KBM-7 (cell line): Measurements from ENCODE around the gene AP1S3.

Source experiments
- DNase-seq: peaks from one replicate; pipeline ENCODE4 v3.0.0-alpha.2; 2015
- in situ Hi-C: fragments of 300-500 bp; cut with MboI; formaldehyde crosslinking; loops from 2 replicates; pipeline ENCODE4 v1.14.3; 2020; ENCODE audit warnings: low sequenced_read_pairs, low pct_unique_long_range_greater_than_20kb, mixed read lengths

The AP1S3 gene

DNA sequence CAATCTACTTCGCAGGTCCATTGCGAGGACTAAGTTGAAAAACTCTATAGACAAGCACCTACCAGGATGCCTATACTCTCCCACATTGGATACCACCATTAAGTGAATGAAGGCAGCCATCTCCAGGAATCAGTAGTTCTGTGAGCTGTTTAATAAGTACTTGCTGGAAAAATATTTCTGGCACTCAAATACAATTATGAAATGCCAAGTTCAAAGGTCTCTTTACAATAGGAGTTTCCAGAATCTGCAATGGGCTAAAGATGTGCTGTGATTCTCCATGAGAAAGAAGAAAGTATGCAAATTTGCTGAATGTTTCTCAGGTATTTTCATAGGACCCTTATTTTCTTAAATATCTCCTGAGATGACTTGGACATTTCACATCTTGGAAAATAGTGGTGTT is 103.0 kb downstream of the AP1S3 start:
- in situ Hi-C loops: no loop called here
- DNase-seq: no peak

DNA sequence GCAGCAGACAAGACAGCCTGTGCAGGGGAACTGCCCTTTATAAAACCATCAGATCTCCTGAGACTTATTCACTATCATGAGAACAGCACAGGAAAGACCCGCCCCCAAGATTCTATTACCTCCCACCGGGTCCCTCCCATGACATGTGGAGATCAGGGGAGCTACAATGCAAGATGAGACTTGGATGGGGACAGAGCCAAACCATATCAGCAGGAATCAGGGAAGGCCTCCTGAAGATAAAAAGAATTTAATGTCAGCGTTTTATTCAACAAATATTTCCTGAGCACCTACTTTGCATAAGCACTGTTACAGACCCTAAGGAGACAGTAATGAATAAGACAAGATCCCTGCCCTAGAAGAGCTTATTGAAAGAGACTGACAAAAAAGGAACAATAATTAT is 105.0 kb downstream of the AP1S3 start:
- DNase-seq: no peak
- in situ Hi-C loops: no loop called here

DNA sequence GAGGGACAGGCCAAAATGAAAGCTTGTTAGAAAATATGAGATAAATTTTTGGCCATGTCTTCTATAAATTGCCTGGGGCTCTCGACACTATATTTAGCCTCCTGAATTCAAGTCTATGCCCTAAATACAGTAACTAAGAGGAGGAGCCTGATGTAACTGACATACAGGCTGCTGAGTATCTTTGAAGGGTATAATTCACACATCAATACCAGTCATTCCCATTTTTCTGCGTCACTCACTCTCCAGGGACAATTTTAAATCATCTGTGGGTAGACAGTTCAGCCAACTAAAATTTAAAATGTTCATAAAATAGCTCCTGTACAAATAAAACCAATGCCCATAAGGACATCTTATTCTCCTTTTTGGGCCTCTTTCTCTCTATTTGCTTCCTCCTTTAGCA is 105.9 kb downstream of the AP1S3 start:
- no peak for DNase-seq
- in situ Hi-C loops: no loop called here

DNA sequence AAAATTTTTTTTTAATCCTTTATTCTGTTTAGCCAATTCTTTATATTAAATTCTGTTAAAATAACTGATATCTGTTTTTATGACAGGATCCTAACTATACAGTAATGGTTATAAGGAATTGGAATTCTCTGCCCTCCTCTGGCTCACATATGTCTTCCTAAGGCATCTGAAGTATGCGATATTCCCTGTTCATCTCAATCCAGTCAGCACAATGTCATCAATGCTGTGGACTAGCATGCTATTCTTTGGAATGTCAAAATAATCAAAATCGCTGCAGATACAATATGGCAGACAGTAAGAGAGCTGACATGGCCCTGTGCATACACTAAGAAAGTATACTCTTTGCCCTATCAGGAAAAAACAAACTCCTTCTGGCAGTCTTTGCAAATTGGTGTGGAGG is 107.6 kb downstream of the AP1S3 start:
- in situ Hi-C loops: no loop called here
- DNase-seq: no peak

DNA sequence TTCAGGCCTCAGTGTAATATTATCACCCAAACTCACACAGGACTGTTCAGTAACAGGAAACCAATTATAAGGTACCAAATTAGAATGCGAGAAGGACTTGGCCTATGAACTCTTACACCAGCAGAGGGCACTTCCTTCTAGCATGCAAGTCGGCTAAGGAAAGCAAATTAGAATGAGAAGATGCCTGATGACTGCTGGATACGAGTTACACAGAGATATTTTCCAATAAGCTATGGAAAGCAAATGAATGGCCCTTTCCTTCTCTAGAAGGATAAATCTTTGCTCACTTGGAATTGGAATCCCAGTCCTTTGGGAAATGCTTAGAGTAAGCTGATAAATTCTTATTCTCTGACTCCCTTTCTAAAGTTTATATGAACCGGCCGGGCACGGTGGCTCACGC is 109.8 kb downstream of the AP1S3 start:
- peak; percentile 60 for DNase-seq
- in situ Hi-C loops: no loop called here

DNA sequence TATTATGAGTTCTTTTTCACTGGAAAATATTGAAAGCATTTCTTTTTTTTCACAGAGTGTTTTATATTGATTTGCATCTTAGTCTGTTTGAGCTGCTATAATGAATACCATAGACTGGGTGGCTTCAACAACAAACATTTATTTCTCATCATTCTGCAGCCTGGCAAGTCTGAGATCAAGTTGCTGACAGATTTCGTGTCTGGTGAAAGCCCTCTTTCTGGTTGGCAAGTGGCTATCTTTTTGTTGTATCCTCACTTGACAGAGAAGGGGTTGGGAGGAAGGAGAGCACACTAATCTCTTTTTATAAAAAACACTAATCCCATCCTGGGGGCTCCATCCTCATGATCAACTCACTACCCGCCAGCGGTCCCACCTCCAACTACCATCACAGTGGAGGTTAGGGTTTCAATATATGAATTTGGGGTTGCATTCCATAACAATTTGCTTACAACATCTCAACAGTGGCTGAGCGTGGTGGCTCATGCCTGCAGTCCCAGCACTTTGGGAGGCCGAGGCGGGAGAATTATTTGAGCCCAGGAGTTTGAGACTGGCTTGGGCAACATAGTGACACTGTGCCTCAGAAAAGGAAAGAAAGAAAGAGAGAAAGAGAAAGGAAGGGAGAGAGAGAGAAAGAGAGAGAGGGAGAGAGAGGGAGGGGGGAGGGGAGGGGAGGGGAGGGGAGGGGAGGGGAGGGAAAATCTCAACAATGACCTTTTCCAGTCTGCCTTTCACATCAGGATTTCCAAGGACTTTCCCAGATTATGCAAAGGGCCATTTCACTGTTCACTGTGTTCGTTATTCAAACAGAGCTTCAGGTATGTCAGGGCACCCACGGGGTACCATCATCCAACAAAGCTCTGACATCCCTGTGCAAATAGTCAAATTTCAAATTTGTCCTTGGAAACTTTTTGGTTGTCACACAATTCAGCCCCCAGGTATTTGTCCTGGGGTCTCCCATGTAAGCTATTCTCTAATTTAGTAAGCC is 111.1 kb downstream of the AP1S3 start:
- in situ Hi-C loops: no loop called here
- no peak for DNase-seq

DNA sequence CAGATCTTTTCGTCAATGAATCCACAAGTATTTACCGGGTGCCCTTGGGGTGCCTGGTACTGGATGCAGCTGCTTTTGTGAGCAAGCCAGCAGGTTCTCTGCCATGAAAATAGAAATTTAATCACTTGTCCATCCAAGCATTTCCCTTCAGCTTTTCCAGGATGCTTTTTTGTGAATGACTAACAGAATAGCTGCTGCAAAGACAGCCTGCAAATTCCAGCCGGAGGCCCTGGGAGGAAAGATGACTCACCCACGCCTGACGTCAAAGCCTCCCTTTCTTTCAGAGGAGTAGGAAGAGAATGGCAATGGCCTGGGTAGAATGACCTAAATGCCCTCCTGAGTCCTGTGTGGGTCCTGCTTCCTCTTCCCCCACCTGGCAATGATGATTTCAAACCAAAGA is 111.9 kb downstream of the AP1S3 start:
- DNase-seq: peak; percentile 7
- in situ Hi-C loops: no loop called here

DNA sequence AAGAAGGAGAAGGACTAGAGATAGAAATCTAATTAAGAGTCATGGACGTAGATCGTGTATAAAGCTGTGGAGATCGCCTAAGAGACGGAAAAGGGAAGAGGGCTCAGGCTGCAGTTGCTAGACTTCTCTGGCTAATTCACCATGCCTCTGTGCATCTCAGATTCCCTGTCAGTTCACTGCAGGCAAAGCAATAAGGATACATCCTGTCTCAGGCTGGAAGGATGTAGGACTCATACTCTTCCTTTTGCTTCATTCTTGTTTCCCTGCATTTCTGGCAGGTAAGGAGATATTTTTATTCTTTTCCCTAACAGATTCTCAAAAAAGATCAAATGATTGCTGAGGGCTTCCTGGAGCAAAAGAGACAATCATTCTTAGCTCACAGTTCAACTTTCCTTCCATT is 112.5 kb downstream of the AP1S3 start:
- DNase-seq: no peak
- in situ Hi-C loops: no loop called here

DNA sequence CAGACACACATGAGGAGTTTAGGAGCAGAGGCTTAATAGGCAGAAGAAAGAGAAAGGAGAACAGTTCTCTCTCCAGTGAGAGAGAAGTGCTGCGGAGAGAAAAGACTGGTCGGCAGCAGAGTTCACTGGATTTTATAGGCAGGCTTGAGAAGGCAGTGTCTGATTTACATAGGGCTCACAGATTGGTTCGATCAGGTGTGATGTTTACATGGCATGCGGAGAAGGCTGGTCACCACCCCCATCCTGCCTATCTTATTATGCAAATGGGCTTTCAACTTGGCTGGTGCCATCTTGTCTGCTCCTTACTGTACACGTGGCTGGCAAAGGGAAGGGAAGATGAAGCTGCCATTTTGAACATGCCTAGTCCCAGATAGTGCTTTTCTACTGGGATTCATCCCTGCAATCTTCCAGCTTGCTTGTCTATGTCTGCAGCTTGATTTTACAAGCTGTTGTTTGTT is 113.4 kb downstream of the AP1S3 start:
- DNase-seq: no peak
- in situ Hi-C loops: no loop called here

DNA sequence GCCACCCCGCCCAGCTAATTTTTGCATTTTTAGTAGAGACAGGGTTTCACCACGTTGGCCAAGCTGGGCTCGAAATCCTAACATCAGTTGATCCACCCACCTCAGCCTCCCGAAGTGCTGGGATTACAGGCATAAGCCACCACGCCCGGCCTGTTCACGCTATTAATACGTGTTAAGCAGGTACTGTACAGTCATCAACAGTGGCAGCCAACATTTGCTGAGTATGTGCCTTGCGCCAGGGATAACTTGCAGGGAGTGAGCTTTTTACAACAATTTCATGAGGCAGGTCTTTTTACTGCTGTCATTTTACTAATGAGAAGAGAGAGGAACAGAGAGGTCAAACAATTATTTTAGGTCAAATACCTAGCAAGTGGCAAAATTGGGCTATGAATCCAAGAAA is 115.2 kb downstream of the AP1S3 start:
- no peak for DNase-seq
- in situ Hi-C loops: no loop called here

DNA sequence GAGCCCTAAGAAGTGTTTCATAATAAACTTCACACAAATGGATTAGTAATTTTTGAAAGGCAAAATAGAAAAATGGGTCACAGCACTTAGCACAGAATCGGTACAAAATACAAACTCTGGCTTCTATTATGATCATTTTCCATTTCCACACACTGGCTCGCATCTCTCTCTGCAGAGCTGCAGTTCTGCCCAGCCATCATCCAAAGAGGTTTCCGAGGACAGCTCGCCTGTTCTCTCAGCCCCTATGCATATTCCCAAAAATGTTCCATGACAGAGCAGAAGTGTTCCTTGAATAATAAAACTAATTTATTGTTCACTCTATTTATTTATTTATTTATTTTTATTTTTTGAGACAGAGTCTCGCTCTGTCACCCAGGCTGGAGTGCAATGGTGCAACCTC is 115.6 kb downstream of the AP1S3 start:
- in situ Hi-C loops: no loop called here
- DNase-seq: no peak

DNA sequence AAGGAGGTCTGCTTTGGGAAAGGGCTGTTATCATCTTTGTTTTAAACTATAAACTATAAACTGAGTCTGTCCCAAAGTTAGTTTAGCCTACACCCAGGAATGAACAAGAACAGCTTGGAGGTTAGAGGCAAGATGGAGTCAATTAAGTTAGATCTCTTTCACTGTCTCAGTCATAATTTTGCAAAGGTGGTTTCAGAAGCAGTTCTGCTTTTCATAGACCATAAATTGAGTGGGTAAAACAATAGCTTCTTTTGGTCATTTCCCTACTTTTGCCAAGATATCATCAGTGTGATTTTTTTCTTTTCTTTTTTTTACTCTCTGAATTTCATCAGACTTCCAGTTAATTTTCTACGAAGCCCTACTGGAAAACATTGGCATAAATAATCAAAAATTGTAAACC is 117.0 kb downstream of the AP1S3 start:
- in situ Hi-C loops: no loop called here
- no peak for DNase-seq

DNA sequence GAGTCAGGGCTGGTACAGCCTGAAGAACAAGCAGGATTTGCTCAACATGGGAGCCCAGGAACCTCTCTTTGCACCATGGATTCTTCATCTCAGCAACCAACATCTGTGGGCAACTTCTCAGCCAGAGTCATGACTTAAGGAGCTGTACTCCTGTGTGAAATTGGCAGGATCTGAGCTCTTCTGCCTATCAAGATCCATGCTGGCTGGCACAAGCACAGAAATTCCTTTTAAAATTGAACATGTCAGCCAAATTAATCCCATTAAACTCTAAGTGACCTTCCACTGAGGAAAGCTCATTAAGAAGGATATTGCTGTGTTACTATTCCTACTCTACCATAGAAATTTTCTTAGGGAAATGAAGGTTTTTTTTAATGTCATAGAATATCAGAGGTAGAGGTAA is 124.7 kb downstream of the AP1S3 start:
- DNase-seq: no peak
- in situ Hi-C loops: no loop called here

DNA sequence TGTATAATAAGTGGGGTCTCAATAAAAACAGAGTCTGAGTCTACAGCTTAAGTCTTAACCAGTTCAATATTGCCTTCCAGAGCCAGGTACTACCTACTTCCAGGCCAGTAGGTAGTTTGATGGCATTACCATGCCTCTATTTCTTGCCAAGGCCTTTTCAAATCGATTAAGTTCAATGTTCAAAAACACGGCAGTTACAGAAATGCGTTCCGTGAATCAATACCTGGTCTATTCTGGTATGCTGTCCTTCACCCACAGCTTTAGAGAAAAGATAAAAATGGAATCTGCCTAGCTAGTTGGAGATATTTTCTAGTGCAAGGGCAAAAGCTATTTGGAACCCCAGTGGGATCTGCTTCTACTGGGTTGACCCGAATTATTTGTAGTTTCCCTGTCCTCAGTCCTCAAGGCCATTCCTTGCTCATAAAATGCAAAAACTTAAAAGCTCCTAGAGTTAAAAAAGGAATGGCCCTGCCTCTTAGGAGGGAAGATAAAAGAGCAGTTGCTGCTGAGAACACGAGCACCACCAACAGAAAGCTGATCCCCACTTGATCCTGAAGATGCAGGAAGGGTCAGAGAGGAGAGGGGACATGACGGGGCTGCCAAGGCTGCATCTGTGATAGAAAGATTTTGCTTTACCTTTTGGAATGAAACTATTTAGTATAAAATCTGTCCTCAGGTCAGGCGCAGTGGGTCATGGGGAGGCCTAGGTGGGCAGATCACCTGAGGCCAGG is 125.6 kb downstream of the AP1S3 start:
- in situ Hi-C loops: no loop called here

More for the DNA sequence above, 125.6 kb downstream of the AP1S3 start:
- DNase-seq: no peak
